Esophagus muscularis mucosa (tissue), 3 donors: ENCODE data around the gene CPD.

Source experiments
- POLR2A ChIP-seq: fragments of 450-650 bp; IDR thresholded peaks from one replicate; pipeline ENCODE4 v1.6.1; 2017; ENCODE audit warnings: antibody characterized with exemption, moderate library complexity, mild to moderate bottlenecking, low read depth
- TF ChIP-seq, protein P1 (sequence below), 3 experiments: fragments of 200-600 bp in 2 of 3; fragments of 450-650 bp in 1 of 3; sonication (generic) in 2 of 3; IDR thresholded peaks; one replicate each; pipeline ENCODE4 v1.5.1; 2017 to 2019; ENCODE audit warnings: antibody characterized with exemption in 3 of 3, mild to moderate bottlenecking in 2 of 3, moderate library complexity in 1 of 3

DNA sequence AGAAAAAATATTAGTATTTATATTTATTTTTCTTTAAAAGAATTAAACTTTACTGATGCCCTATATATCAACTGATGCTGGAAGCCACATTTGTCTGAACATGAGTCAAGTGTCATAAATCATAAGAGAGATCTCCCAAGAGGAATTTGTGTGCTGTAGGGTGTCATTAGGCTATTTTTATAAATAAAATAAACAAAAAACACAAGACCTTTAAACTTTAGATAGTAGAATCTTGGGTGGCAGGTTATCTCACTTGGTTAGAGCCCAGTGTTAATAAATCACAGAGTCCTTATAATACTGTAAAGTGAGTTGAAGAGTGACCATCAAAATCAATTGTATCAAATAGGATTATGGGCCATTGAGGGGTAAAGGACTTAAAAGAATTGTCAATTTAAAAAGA lies 21.3 kb upstream of the CPD start:
- TF ChIP-seq, protein P1, sequence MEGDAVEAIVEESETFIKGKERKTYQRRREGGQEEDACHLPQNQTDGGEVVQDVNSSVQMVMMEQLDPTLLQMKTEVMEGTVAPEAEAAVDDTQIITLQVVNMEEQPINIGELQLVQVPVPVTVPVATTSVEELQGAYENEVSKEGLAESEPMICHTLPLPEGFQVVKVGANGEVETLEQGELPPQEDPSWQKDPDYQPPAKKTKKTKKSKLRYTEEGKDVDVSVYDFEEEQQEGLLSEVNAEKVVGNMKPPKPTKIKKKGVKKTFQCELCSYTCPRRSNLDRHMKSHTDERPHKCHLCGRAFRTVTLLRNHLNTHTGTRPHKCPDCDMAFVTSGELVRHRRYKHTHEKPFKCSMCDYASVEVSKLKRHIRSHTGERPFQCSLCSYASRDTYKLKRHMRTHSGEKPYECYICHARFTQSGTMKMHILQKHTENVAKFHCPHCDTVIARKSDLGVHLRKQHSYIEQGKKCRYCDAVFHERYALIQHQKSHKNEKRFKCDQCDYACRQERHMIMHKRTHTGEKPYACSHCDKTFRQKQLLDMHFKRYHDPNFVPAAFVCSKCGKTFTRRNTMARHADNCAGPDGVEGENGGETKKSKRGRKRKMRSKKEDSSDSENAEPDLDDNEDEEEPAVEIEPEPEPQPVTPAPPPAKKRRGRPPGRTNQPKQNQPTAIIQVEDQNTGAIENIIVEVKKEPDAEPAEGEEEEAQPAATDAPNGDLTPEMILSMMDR (IDR thresholded peaks at IDR 0.05) = no peak
- TF ChIP-seq POLR2A = no peak
